NCI-H1105 (cell line): Measurements from ENCODE around the gene EPAS1.
"Not testable (repeated sequence)": the region's sequence is repeated elsewhere in the genome, so short reads cannot be mapped to it uniquely, and the experiment has no call there.

Experiments used
- DNase-seq: peaks from one replicate; lab custom pipeline; 2025; lab: John Stamatoyannopoulos, UW

Gene EPAS1

GRCh38 chr2:46383113-46383395 is 85.8 kb downstream of the EPAS1 start:
- no peak for DNase-seq

- DNase-seq: no peak
Observed at GRCh38 chr2:46383784-46384456, 86.7 kb downstream of the EPAS1 start.

GRCh38 chr2:46384457-46384815 is 87.2 kb downstream of the EPAS1 start:
- no peak for DNase-seq

- no peak for DNase-seq
Observed at GRCh38 chr2:46385786-46386577, 88.8 kb downstream of the EPAS1 start.

GRCh38 chr2:46386763-46387162 is 89.6 kb downstream of the EPAS1 start:
- DNase-seq: no peak

- DNase-seq: no peak
Observed at GRCh38 chr2:46387292-46387691, 90.1 kb downstream of the EPAS1 start.

GRCh38 chr2:46387886-46388515 is 90.8 kb downstream of the EPAS1 start:
- no peak for DNase-seq

- DNase-seq: no peak
Observed at GRCh38 chr2:46388881-46389280, 91.7 kb downstream of the EPAS1 start.

GRCh38 chr2:46389417-46389916 is 92.3 kb downstream of the EPAS1 start:
- DNase-seq: no peak

- no peak for DNase-seq
Observed at GRCh38 chr2:46390036-46390435, 92.8 kb downstream of the EPAS1 start.

- no peak for DNase-seq
Observed at GRCh38 chr2:46390901-46391395, 93.7 kb downstream of the EPAS1 start.

- DNase-seq: no peak
Observed at GRCh38 chr2:46392561-46393346, 95.5 kb downstream of the EPAS1 start.

GRCh38 chr2:46393347-46393820 is 96.2 kb downstream of the EPAS1 start:
- no peak for DNase-seq

- DNase-seq: no peak
Observed at GRCh38 chr2:46393865-46394264, 96.7 kb downstream of the EPAS1 start.

GRCh38 chr2:46394649-46395510 is 97.7 kb downstream of the EPAS1 start:
- DNase-seq: no peak

GRCh38 chr2:46395730-46396129 is 98.5 kb downstream of the EPAS1 start:
- not testable (repeated sequence) for DNase-seq

- no peak for DNase-seq
Observed at GRCh38 chr2:46400016-46400415, 102.8 kb downstream of the EPAS1 start.

- no peak for DNase-seq
Observed at GRCh38 chr2:46402874-46403273, 105.7 kb downstream of the EPAS1 start.

GRCh38 chr2:46404181-46404759 is 107.1 kb downstream of the EPAS1 start:
- no peak for DNase-seq

- DNase-seq: no peak
Observed at GRCh38 chr2:46407852-46408455, 110.7 kb downstream of the EPAS1 start.
